ENCODE data around the gene ACSS3. TPM values are rescaled to one million over a fixed set of nuclear protein-coding genes. Genes with fewer than 3 reads are reported as not detected.

ACSS3 gene
- total and polyA plus RNA-seq, 8 donors: 0.73 to 28.5 (median 4.6) TPM

- no peaks in the 10 kb centered on the region for H3K9me3 ChIP-seq
- intact Hi-C loops (cut with DNase I; ENCODE audit: low total_unique reads): no loop called here
- no peak for TF ChIP-seq CTCF (IDR thresholded peaks at IDR 0.05)
- TF ChIP-seq POLR2A (IDR thresholded peaks at IDR 0.05): no peak
- TF ChIP-seq EP300 (IDR thresholded peaks at IDR 0.05): no peak
- TF ChIP-seq POLR2AphosphoS5 (IDR thresholded peaks at IDR 0.05): no peak
- no peaks in the 10 kb centered on the region for H3K36me3 ChIP-seq
- no peak overlapping the region for H3K27ac ChIP-seq
- no peak for DNase-seq
- H3K4me3 ChIP-seq: no peak overlapping the region
- no peaks in the 10 kb centered on the region for H3K4me1 ChIP-seq
- H3K27me3 ChIP-seq: no peaks in the 10 kb centered on the region
Measured at GRCh38 chr12:81136519-81136918, 58.6 kb downstream of the ACSS3 start.

DNA sequence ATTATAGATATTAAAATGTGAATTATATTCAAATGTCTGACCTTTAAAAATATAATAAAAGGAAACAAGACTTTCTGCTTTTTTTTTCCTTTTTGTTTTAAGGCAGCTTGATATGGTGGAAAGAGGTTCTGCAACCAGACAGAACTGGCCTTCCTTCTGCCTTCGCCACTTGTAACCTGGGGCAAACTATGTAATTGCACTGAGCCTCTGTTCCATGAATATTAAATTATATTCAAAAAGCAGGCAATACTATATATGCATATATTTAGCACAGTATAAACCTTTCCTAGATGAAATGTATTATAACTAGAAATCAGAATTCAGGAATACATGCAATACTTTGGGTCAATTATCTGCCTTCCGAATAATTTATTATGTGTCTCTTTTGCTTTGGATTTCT, 59.9 kb downstream of the ACSS3 start:
- no peaks in the 10 kb centered on the region for H3K27me3 ChIP-seq
- no peak overlapping the region for H3K27ac ChIP-seq
- no peaks in the 10 kb centered on the region for H3K9me3 ChIP-seq
- TF ChIP-seq POLR2AphosphoS5 (IDR thresholded peaks at IDR 0.05) (no peak), POLR2A (IDR thresholded peaks at IDR 0.05) (no peak), CTCF (IDR thresholded peaks at IDR 0.05) (no peak), EP300 (IDR thresholded peaks at IDR 0.05) (no peak)
- no peaks in the 10 kb centered on the region for H3K36me3 ChIP-seq
- H3K4me3 ChIP-seq: no peak overlapping the region
- 45 to 98% (median 69%) methylated on average over 2 of the region's 2 CpGs for WGBS, 5 donors
- DNase-seq: no peak
- intact Hi-C loops (cut with DNase I; ENCODE audit: low total_unique reads): no loop called here
- H3K4me1 ChIP-seq: no peaks in the 10 kb centered on the region

- 80 to 97% (median 95%) methylated on average over 1 of the region's 1 CpG for WGBS, 5 donors
- Histone ChIP-seq H3K4me1 (no peaks in the 10 kb centered on the region), H3K36me3 (no peaks in the 10 kb centered on the region), H3K27me3 (no peaks in the 10 kb centered on the region), H3K9me3 (no peaks in the 10 kb centered on the region), H3K27ac (no peak overlapping the region), H3K4me3 (no peak overlapping the region)
- TF ChIP-seq POLR2A (IDR thresholded peaks at IDR 0.05) (no peak), POLR2AphosphoS5 (IDR thresholded peaks at IDR 0.05) (no peak), CTCF (IDR thresholded peaks at IDR 0.05) (no peak), EP300 (IDR thresholded peaks at IDR 0.05) (no peak)
- intact Hi-C loops (cut with DNase I; ENCODE audit: low total_unique reads): no loop called here
- DNase-seq: no peak
Measured at GRCh38 chr12:81141217-81141616, 63.3 kb downstream of the ACSS3 start.

DNA sequence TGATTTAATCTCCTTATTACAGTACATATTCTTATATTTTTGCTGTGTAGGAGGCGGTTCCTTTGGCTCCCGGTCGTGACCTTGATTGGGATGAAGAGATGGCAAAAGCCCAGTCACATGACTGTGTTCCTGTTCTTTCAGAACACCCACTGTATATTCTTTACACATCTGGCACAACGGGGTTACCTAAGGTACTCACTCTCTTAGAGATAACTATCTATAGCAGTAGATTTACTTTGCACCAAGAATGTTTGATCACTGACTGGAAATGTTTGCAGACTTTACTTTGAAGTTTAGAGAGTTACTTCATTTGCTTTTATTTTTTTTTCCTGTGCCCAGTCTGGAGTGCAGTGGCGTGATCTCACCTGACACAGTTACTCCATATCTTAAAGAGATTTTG, 65.2 kb downstream of the ACSS3 start:
- no peak for TF ChIP-seq POLR2A (IDR thresholded peaks at IDR 0.05)
- TF ChIP-seq EP300 (IDR thresholded peaks at IDR 0.05): no peak
- TF ChIP-seq POLR2AphosphoS5 (IDR thresholded peaks at IDR 0.05): no peak
- TF ChIP-seq CTCF (IDR thresholded peaks at IDR 0.05): no peak
- no peak overlapping the region for H3K4me3 ChIP-seq
- H3K4me1 ChIP-seq: no peaks in the 10 kb centered on the region
- H3K9me3 ChIP-seq: no peaks in the 10 kb centered on the region
- H3K27ac ChIP-seq: no peak overlapping the region
- 19 to 46% (median 30%) methylated on average over 5 of the region's 5 CpGs for WGBS, 5 donors
- H3K27me3 ChIP-seq: no peaks in the 10 kb centered on the region
- H3K36me3 ChIP-seq: no peaks in the 10 kb centered on the region
- DNase-seq: peak; percentile 21 to 49
- intact Hi-C loops (cut with DNase I; ENCODE audit: low total_unique reads): no loop called here

All from stomach (tissue), 9 donors.